Fibroblast of the aortic adventitia (primary cell): ENCODE measurements around the gene PVR. TPM values are rescaled to one million over a fixed set of nuclear protein-coding genes. Genes with fewer than 3 reads are reported as not detected.

Source experiments
- DNase-seq: peaks from one replicate; pipeline ENCODE4 v3.0.0-alpha.2; 2010; ENCODE audit warnings: low read depth
- H3K4me3 ChIP-seq: 2 replicates; pipeline ENCODE4 v1.5.1; 2011; ENCODE audit warnings: low read depth, mild to moderate bottlenecking, control low read depth, low read length, moderate library complexity
- total RNA-seq: library from RNA; depleted of rRNA; stranded (reverse); fragments of >200 nt; gene quantifications from 2 replicates; pipeline ENCODE4 v1.2.3, GENCODE V29; 2012; ENCODE audit warnings: low replicate concordance
- TF ChIP-seq, protein P1 (sequence below): IDR thresholded peaks from 2 replicates; pipeline ENCODE4 v1.5.1; 2011; ENCODE audit warnings: mild to moderate bottlenecking, low read length, control low read depth, inconsistent platforms; ENCODE audit not compliant: insufficient read depth

The PVR gene
- total RNA-seq, 1 donor, result 31.5 TPM

DNA sequence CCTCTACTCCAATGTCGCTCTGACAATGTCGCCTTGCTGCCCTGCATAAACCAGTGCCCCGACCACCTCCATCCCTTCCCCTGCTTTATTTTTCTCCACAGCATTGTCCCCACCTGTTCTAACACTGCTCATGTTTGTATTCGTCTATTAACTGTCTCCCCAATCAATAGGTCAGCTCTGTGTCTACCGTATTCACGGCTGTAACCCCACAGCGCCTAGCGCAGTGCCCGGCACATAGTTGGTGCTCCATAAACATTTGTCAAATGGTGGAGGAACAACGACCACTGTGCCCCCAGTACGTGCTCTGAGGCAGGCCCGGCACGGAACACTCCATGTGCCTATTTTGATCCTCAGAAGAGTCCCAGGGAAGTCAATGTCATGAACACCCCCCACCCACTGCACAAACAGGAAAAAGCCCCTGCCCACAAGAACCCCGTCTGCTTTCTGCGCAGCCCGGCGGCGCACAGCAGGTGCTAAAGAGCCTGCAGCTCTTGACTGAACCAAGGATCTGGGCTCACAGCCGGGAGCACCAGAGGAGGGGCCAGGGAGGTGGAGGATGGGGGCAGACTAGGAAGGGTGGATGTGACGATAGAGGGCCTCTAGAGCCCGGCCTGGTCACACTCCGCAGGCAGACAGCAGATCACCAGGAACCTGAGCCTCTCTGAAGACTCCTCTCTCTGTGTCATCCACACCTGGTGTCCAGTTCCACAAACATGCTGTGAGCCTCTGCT lies 53.4 kb downstream of the PVR start:
- H3K4me3 ChIP-seq, result no peak overlapping the region
- TF ChIP-seq, protein P1, sequence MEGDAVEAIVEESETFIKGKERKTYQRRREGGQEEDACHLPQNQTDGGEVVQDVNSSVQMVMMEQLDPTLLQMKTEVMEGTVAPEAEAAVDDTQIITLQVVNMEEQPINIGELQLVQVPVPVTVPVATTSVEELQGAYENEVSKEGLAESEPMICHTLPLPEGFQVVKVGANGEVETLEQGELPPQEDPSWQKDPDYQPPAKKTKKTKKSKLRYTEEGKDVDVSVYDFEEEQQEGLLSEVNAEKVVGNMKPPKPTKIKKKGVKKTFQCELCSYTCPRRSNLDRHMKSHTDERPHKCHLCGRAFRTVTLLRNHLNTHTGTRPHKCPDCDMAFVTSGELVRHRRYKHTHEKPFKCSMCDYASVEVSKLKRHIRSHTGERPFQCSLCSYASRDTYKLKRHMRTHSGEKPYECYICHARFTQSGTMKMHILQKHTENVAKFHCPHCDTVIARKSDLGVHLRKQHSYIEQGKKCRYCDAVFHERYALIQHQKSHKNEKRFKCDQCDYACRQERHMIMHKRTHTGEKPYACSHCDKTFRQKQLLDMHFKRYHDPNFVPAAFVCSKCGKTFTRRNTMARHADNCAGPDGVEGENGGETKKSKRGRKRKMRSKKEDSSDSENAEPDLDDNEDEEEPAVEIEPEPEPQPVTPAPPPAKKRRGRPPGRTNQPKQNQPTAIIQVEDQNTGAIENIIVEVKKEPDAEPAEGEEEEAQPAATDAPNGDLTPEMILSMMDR, result no peak
- DNase-seq, result no peak

DNA sequence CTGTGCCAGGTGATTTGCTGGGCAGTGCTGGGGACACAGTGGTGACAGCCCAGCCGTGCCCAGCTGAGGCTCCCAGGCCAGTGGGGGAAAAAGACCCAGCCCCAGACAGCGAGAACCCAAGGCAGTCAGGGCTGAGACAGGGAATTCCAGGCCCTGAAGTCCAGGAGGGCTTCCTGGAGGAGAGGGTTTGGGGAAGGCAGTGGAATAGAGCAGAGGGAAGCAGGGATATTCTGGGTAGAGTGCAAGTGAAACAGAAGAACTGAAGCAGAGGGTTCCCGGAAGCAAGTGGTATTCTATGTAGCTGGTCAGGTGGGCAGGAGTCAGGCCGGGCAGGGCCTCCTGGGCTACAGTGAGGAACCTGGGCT lies 53.9 kb downstream of the PVR start:
- DNase-seq, result no peak
- TF ChIP-seq, protein P1, result no peak
- H3K4me3 ChIP-seq, result no peak overlapping the region

DNA sequence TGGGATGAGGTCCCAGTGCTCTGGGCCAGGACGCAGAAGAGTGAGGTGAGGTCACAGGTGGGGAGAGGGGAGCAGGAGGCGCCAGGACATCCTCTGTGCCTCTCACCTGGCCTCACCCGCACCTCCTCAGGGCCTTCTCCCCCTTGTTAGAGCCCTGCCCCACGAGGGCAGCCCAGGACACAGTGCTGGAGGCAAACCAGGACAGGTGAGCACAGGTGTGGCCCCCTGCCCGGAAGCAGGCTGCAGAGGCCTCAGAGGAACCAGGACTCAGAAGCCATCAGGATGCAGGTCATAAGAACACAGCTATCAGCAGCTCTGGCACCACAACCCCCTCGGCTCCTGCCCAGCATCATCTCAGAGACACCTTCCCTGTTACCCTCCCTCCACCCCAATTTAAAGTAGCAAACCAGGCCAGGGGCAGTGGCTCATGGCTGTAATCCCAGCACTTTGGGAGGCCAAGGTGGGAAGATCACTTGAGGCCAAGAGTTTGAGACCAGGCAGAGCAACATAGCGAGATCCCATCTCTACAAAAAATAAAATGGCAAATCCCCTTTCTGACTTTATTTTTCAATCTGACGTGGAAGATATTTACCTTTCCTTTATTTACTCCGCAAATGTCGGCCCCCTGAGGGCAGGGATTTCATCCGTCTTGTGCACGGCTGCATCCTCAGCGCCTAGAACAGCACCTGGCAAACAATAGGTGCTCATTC lies 54.9 kb downstream of the PVR start, which contains the start of gene CEACAM16:
Gene CEACAM16 (plus strand): TSS at position 660 of the 710 bp plus-strand sequence. CDS start 2,306 bp downstream, outside the sequence.
- no peak for DNase-seq
- TF ChIP-seq, protein P1, result no peak
- H3K4me3 ChIP-seq, result no peak within 1 kb of the TSS

DNA sequence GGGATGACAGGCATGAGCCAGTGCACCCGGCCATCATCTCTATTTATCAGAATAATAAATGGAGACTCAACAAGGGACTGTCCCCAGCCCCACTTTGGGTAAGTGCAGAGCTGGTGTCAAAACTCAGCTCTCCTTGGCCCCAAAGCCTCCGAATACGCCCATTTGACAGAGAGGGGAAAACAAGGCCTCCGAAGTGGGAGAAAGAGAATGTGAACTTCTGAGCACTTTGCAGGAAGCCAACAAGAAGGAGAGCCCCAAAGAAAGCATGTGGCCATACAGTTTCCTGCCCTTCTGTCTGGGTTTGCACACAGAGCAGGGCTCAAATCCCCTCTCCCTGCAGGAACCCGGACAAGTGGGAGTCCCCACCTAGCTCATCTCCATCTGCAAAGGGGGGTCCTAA lies 56.8 kb downstream of the PVR start:
- DNase-seq, result no peak
- TF ChIP-seq, protein P1, result no peak
- no peak overlapping the region for H3K4me3 ChIP-seq

DNA sequence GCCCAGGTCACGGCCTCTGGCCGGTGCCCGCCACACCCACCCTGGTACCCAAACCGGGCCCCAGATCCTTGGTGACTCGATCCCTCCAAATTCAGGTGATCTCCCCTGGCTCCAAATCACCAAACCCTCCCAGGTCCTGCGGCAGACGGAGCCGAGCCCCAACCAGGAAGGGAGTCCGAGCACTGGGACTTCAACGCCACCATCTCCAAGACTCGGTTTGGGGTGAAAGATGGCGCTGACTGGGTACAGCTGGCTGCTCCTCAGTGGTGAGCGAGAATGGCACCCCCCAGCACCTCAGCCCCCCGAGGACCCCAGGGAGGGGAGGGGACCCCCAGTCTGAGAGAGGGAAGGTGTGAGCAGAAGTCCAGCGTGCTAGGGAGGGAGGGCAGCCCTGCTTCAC lies 57.5 kb downstream of the PVR start:
- no peak overlapping the region for H3K4me3 ChIP-seq
- DNase-seq, result no peak

DNA sequence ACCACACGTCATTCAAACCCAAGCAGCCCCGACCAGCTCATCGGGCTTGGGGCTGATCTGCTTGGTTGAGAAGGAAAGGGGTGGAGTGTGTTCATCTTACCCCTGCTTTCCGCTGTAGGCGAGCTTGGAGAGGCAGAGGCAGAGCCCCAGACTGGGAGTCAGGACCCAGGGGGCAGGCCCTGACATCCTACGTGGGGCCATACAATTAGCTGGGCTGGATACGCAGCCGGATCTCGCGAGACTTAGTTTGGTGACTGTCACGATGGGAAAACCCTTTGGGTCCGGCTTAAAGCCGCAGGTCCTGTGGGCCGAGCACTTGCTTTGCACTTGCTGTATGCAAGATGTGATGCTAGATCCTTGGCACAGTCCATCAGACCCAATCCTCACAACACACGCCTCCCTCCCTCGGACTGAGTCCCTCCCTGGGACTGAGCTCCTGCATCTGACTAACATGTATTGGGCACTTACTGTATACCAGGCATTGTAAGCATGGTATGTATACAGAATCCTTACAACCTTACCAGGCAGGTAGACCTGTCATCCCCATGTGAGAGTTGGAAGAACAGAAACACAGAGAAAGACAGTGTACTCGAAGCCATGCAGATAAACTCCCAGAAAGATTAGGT lies 59.0 kb downstream of the PVR start:
- DNase-seq, result no peak
- no peak overlapping the region for H3K4me3 ChIP-seq
- TF ChIP-seq, protein P1, result no peak

More for the DNA sequence above, 57.5 kb downstream of the PVR start:
- TF ChIP-seq, protein P1, result no peak
